HepG2 (cell line): ENCODE results near the gene KRT84. TPM values are rescaled to one million over a fixed set of nuclear protein-coding genes. Genes with fewer than 3 reads are reported as not detected.

Experiments used
- ATAC-seq: fragments of 200-7000 bp; cut with Tn5 transposase; 3 replicates; pipeline ENCODE4 v1.9.1; 2020; ENCODE audit warnings: mild to moderate bottlenecking, moderate library complexity
- BruUV-seq: library from RNA; stranded (reverse); fragments of 400-500 nt; replicated peaks from 2 replicates; lab custom pipeline; 2021; lab: Mats Ljungman, UMichigan
- CTCF ChIA-PET: fragments of 300-600 bp; formaldehyde crosslinking; extraction: SDS; loops from one replicate; lab custom pipeline; 2021; ENCODE audit warnings: low total read pairs, inconsistent platforms, low intra/inter-chr PET ratio; lab: Yijun Ruan, JAX
- POLR2A ChIA-PET: fragments of 350-600 bp; sonication (Branson Sonifier 250); formaldehyde crosslinking; loops from one replicate; lab custom pipeline; 2020; ENCODE audit warnings: antibody characterized with exemption, inconsistent platforms; lab: Yijun Ruan, JAX
- DNase-seq: peaks from one replicate; pipeline ENCODE4 v3.0.0-alpha.2; 2015; ENCODE audit warnings: low spot score
- FAIRE-seq: peaks from 3 replicates; lab custom pipeline; 2011; peaks lifted over from hg19 to GRCh38; lab: Jason Lieb, UNC
- H2AFZ ChIP-seq: one replicate; pipeline ENCODE4 v1.6.1; 2011; ENCODE audit warnings: low read length, inconsistent platforms
- H3K27ac ChIP-seq: fragments of 300-600 bp; 3 replicates; pipeline ENCODE4 v1.8.0; 2011; ENCODE audit warnings: mixed run types, mild to moderate bottlenecking, mixed read lengths, low read length, inconsistent platforms; ENCODE audit not compliant: insufficient read depth; ENCODE audit errors: extremely low read length
- H3K27me3 ChIP-seq, 2 experiments: fragments of 200-600 bp in 1 of 2; 2 replicates in 1 of 2; 3 replicates in 1 of 2; pipeline versions ENCODE4 v1.6.0 to v1.8.0; 2011; ENCODE audit warnings: low read length in 2 of 2, mild to moderate bottlenecking in 2 of 2, moderate library complexity in 2 of 2, inconsistent platforms in 1 of 2; ENCODE audit not compliant: insufficient read depth in 2 of 2, control insufficient read depth in 1 of 2
- H3K36me3 ChIP-seq, 2 experiments: fragments of 200-600 bp in 1 of 2; replicated peaks in 1 of 2; 2 replicates in 1 of 2; 3 replicates in 1 of 2; pipeline versions ENCODE4 v1.5.1 to v1.8.0; 2011; ENCODE audit warnings: low read length in 2 of 2, inconsistent platforms in 1 of 2; ENCODE audit not compliant: insufficient read depth in 2 of 2, control insufficient read depth in 1 of 2
- H3K4me1 ChIP-seq: 2 replicates; pipeline ENCODE4 v1.5.1; 2012; ENCODE audit warnings: low read length, inconsistent platforms; ENCODE audit not compliant: insufficient read depth
- H3K4me2 ChIP-seq: 2 replicates; pipeline ENCODE4 v1.6.0; 2011; ENCODE audit warnings: low read depth, low read length, inconsistent platforms
- H3K4me3 ChIP-seq, 3 experiments: fragments of 200-600 bp in 1 of 3; sonication (generic), shearing (Covaris generic) in 1 of 3; replicated peaks in 1 of 3; 2 replicates each; pipeline ENCODE4 v1.5.1; 2011 to 2016; ENCODE audit warnings: low read length in 3 of 3, inconsistent platforms in 2 of 3, low read depth in 2 of 3, mild to moderate bottlenecking in 2 of 3, control low read depth in 1 of 3, mixed read lengths in 1 of 3; ENCODE audit not compliant: insufficient read depth in 1 of 3
- H3K79me2 ChIP-seq: one replicate; pipeline ENCODE4 v1.6.1; 2011; ENCODE audit warnings: low read length, inconsistent platforms; ENCODE audit not compliant: insufficient read depth
- H3K9ac ChIP-seq: 2 replicates; pipeline ENCODE4 v1.6.0; 2011; ENCODE audit warnings: mild to moderate bottlenecking, low read depth, low read length, inconsistent platforms; ENCODE audit not compliant: insufficient read depth
- H3K9me3 ChIP-seq: 2 replicates; pipeline ENCODE4 v1.5.1; 2012; ENCODE audit warnings: mild to moderate bottlenecking, low read length
- H4K20me1 ChIP-seq: 2 replicates; pipeline ENCODE4 v1.6.0; 2011; ENCODE audit warnings: inconsistent platforms, mild to moderate bottlenecking, low read length, moderate library complexity; ENCODE audit not compliant: insufficient read depth
- BHLHE40 ChIP-seq: IDR thresholded peaks from 2 replicates; pipeline ENCODE4 v1.6.1; 2011; ENCODE audit warnings: low read length, improper control_type of control experiment
- CC2D1A ChIP-seq: sonication (generic); formaldehyde crosslinking; IDR thresholded peaks from 2 replicates; pipeline ENCODE4 v1.8.1; 2023; ENCODE audit warnings: mild to moderate bottlenecking, missing genetic modification reagents
- JARID2 ChIP-seq: sonication (generic); formaldehyde crosslinking; IDR thresholded peaks from 2 replicates; pipeline ENCODE4 v1.8.1; 2023; ENCODE audit warnings: missing genetic modification reagents, inconsistent platforms; ENCODE audit not compliant: insufficient replicate concordance
- JUNB ChIP-seq: sonication (generic); formaldehyde crosslinking; IDR thresholded peaks from 2 replicates; pipeline ENCODE4 v1.8.0; 2022; ENCODE audit warnings: missing genetic modification reagents, mild to moderate bottlenecking, borderline replicate concordance
- KLF6 ChIP-seq: IDR thresholded peaks from 2 replicates; pipeline ENCODE4 v1.8.0; 2016; ENCODE audit warnings: missing biosample characterization, missing genetic modification reagents
- MBD4 ChIP-seq: IDR thresholded peaks from 2 replicates; pipeline ENCODE4 v1.6.1; 2012; ENCODE audit warnings: low read length, inconsistent platforms, borderline replicate concordance
- NCOA5 ChIP-seq: sonication (generic); formaldehyde crosslinking; IDR thresholded peaks from 2 replicates; pipeline ENCODE4 v1.4.0; 2020; ENCODE audit warnings: missing genetic modification reagents
- NR3C1 ChIP-seq: sonication (generic); formaldehyde crosslinking; IDR thresholded peaks from 2 replicates; pipeline ENCODE4 v1.4.0; 2020; ENCODE audit warnings: missing genetic modification reagents
- ONECUT2 ChIP-seq: sonication (generic); formaldehyde crosslinking; IDR thresholded peaks from 2 replicates; pipeline ENCODE4 v1.4.0; 2020; ENCODE audit warnings: missing genetic modification reagents
- PLRG1 ChIP-seq: fragments of 450-650 bp; conservative IDR thresholded peaks from 2 replicates; pipeline ENCODE4 v1.6.1; 2016
- RAD51 ChIP-seq: fragments of 450-650 bp; IDR thresholded peaks from 2 replicates; pipeline ENCODE4 v1.6.1; 2016; ENCODE audit warnings: borderline replicate concordance
- ZNF343 ChIP-seq: sonication (generic); formaldehyde crosslinking; IDR thresholded peaks from 2 replicates; pipeline ENCODE4 v1.4.0; 2020; ENCODE audit warnings: mild to moderate bottlenecking, missing genetic modification reagents
- ZNF468 ChIP-seq: sonication (generic); formaldehyde crosslinking; IDR thresholded peaks from 2 replicates; pipeline ENCODE4 v1.8.0; 2022; ENCODE audit warnings: mild to moderate bottlenecking, moderate library complexity, missing genetic modification reagents
- ZNF816 ChIP-seq: sonication (generic); formaldehyde crosslinking; IDR thresholded peaks from 2 replicates; pipeline ENCODE4 v1.8.0; 2022; ENCODE audit warnings: missing genetic modification reagents, mild to moderate bottlenecking, borderline replicate concordance
- WGBS: methylation state at CpG from one replicate; pipeline ENCODE4 v1.1.6; 2017; ENCODE audit warnings: low lambda C conversion rate; 5-methylcytosine and 5-hydroxymethylcytosine counted together
- in situ Hi-C: cut with HindIII; loops from 2 replicates; pipeline ENCODE4 v1.10.0; 2017; ENCODE audit warnings: low pct_unique_long_range_greater_than_20kb; ENCODE audit not compliant: extremely low pct_ligation_motif_present
- intact Hi-C: fragments of 100-400 bp; cut with micrococcal nuclease; formaldehyde crosslinking; loops from one replicate; pipeline ENCODE4 v1.10.0; 2022; ENCODE audit not compliant: unreplicated experiment
- polyA plus RNA-seq, 8 experiments: library from polyadenylated mRNA; depleted of rRNA in 3 of 8; stranded (reverse) in 7 of 8; unstranded in 1 of 8; fragments of >200 nt; fragmentation: Illumina TruSeq in 4 of 8; extraction: Trizol in 4 of 8; gene quantifications; 2 replicates each; pipeline versions ENCODE4 v1.2.1 to v1.2.3, GENCODE V29; 2011 to 2016; ENCODE audit warnings: low read depth in 4 of 8, missing spikeins in 1 of 8, mixed read lengths in 1 of 8; ENCODE audit not compliant: insufficient read depth in 1 of 8
- total RNA-seq, 5 experiments: library from RNA; depleted of rRNA; stranded (reverse); fragments of >200 nt; fragmentation: Illumina TruSeq; extraction: Trizol; gene quantifications; 2 replicates each; pipeline ENCODE4 v1.2.3, GENCODE V29; 2016; ENCODE audit warnings: low read depth in 1 of 5
- TF ChIP-seq, protein P1 (sequence below): sonication (generic); formaldehyde crosslinking; IDR thresholded peaks from 2 replicates; pipeline ENCODE4 v1.5.1; 2020; ENCODE audit warnings: mild to moderate bottlenecking, missing genetic modification reagents
- TF ChIP-seq, protein P2 (sequence below): sonication (generic); formaldehyde crosslinking; IDR thresholded peaks from 2 replicates; pipeline ENCODE4 v1.4.0; 2020; ENCODE audit warnings: mild to moderate bottlenecking, missing genetic modification reagents

KRT84 gene
- total and polyA plus RNA-seq, 2 of the 13 experiments (the other 11 are each of a cell fraction or from before 2014, with no cell fraction given) = not detected

DNA sequence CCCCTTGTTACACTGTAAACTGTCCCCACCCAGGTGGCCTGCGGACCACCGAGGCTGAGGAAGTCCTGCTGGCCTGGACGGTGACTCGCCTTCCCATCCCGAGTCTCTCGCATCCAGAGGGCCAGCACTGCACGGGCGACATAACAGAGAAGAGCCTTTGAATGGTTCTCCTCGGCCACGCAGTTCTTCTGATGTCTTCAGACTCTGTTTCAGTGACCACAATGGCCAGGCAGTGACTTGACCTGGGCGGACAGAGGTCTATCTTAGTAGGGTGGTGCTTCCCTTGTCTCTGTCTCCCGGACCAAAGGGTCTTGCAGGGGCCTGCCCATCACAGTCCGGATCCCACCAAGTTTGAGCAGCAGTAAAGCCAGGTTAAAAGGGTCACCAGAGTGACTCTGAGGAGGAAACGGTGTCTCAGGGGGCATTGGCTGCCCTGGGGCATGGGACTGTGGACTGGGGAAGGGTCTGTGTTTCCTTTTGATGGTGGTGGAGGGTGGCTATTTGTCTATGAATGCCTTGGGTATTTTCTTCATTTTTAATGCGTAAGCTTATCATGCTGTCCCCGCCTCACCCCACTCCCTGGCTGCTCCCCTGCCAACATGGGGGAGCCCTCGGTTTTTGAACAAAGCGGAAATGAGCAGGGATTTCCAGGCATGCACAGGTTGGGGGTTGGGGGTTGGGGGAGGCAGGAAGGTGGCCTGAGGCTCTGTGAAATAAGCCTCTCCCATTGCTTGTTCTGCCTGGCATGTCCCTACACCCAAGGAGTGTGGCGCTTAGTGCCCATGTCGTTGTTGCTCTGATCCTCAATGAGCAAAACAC, 28.5 kb downstream of the KRT84 start:
- Histone ChIP-seq H4K20me1 (no peaks in the 10 kb centered on the region), H3K9ac (no peak overlapping the region), H3K4me3 (no peak overlapping the region), H3K79me2 (no peaks in the 10 kb centered on the region), H3K4me2 (no peak overlapping the region), H3K9me3 (no peaks in the 10 kb centered on the region), H2AFZ (no peak overlapping the region), H3K27me3 (peaks cover 0 to 8% of the 10 kb centered on the region in 2 experiments; a peak in 1 of 5 replicates), H3K27ac (no peak overlapping the region), H3K4me1 (no peaks in the 10 kb centered on the region), H3K36me3 (no peaks in the 10 kb centered on the region)
- BruUV-seq = no TSS peak
- in situ Hi-C loops = no loop called here
- POLR2A ChIA-PET = no interaction called here
- FAIRE-seq (no peak), DNase-seq (no peak), ATAC-seq (no peak)
- CTCF ChIA-PET = no interaction called here
- WGBS = 29% methylated on average over 11 of the region's 20 CpGs
- intact Hi-C loops = no loop called here
- no peak for TF ChIP-seq ZNF468 (CRISPR knock-in tag)
- no peak for TF ChIP-seq ZNF816
- TF ChIP-seq RAD51 = no peak
- no peak for TF ChIP-seq NCOA5
- TF ChIP-seq BHLHE40 = no peak
- no peak for TF ChIP-seq NR3C1 (CRISPR knock-in tag)
- no peak for TF ChIP-seq JARID2 (CRISPR knock-in tag)
- no peak for TF ChIP-seq MBD4
- TF ChIP-seq, protein P1, sequence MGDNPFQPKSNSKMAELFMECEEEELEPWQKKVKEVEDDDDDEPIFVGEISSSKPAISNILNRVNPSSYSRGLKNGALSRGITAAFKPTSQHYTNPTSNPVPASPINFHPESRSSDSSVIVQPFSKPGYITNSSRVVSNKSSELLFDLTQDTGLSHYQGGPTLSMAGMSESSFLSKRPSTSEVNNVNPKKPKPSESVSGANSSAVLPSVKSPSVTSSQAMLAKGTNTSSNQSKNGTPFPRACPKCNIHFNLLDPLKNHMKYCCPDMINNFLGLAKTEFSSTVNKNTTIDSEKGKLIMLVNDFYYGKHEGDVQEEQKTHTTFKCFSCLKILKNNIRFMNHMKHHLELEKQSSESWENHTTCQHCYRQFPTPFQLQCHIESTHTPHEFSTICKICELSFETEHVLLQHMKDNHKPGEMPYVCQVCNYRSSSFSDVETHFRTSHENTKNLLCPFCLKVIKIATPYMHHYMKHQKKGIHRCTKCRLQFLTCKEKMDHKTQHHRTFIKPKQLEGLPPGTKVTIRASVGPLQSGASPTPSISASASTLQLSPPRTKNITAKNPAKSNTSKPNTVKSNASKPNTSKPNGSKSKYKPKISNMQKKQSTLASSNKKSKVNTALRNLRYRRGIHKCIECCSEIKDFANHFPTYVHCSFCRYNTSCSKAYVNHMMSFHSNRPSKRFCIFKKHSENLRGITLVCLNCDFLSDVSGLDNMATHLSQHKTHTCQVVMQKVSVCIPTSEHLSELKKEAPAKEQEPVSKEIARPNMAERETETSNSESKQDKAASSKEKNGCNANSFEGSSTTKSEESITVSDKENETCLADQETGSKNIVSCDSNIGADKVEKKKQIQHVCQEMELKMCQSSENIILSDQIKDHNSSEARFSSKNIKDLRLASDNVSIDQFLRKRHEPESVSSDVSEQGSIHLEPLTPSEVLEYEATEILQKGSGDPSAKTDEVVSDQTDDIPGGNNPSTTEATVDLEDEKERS (CRISPR knock-in tag) = no peak
- TF ChIP-seq PLRG1 = no peak
- TF ChIP-seq JUNB (CRISPR knock-in tag) = no peak
- TF ChIP-seq KLF6 (CRISPR knock-in tag) = no peak
- TF ChIP-seq ZNF343 (CRISPR knock-in tag) = no peak
- TF ChIP-seq, protein P2, sequence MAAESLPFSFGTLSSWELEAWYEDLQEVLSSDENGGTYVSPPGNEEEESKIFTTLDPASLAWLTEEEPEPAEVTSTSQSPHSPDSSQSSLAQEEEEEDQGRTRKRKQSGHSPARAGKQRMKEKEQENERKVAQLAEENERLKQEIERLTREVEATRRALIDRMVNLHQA (CRISPR knock-in tag) = no peak
- TF ChIP-seq ONECUT2 (CRISPR knock-in tag) = no peak
- no peak for TF ChIP-seq CC2D1A (CRISPR knock-in tag)
